A673 (cell line): Measurements from ENCODE around the gene UQCRH. TPM values are rescaled to one million over a fixed set of nuclear protein-coding genes. Genes with fewer than 3 reads are reported as not detected.

Experiments used
- BruUV-seq: library from RNA; stranded (reverse); fragments of 400-500 nt; replicated peaks from 2 replicates; lab custom pipeline; 2021; lab: Mats Ljungman, UMichigan
- CTCF ChIA-PET: fragments of 300-600 bp; sonication (Branson Sonifier 250); formaldehyde crosslinking; loops from one replicate; lab custom pipeline; 2022; ENCODE audit warnings: antibody characterized with exemption; lab: Charles Lee
- POLR2A ChIA-PET: fragments of 300-600 bp; sonication (Branson Sonifier 250); formaldehyde crosslinking; loops from one replicate; lab custom pipeline; 2022; ENCODE audit warnings: antibody characterized with exemption; ENCODE audit not compliant: low non-redundant PET; lab: Charles Lee
- DNase-seq: peaks from one replicate; pipeline ENCODE4 v3.0.0-alpha.2; 2015; ENCODE audit warnings: low spot score
- H3K27ac ChIP-seq: fragments of 200-600 bp; sonication (generic); 2 replicates; pipeline ENCODE4 v1.5.1; 2016; ENCODE audit warnings: mixed run types, low read depth, mild to moderate bottlenecking, mixed read lengths, antibody characterized with exemption, low read length; ENCODE audit not compliant: poor library complexity, severe bottlenecking
- H3K27me3 ChIP-seq: fragments of 200-600 bp; sonication (generic); replicated peaks from 2 replicates; pipeline ENCODE4 v1.6.1; 2017; ENCODE audit warnings: mixed run types, low read depth, mild to moderate bottlenecking, mixed read lengths, antibody characterized with exemption, low read length; ENCODE audit not compliant: insufficient read depth, poor library complexity
- H3K36me3 ChIP-seq: fragments of 200-600 bp; sonication (generic); 2 replicates; pipeline ENCODE4 v1.6.1; 2016; ENCODE audit warnings: mixed run types, mild to moderate bottlenecking, mixed read lengths, antibody characterized with exemption, low read length; ENCODE audit not compliant: insufficient read depth, poor library complexity, severe bottlenecking
- H3K4me1 ChIP-seq: fragments of 200-600 bp; sonication (generic); 2 replicates; pipeline ENCODE4 v1.6.1; 2017; ENCODE audit warnings: mixed run types, mild to moderate bottlenecking, mixed read lengths, antibody characterized with exemption, low read length; ENCODE audit not compliant: insufficient read depth, poor library complexity, severe bottlenecking
- H3K4me3 ChIP-seq: fragments of 200-600 bp; sonication (generic); 2 replicates; pipeline ENCODE4 v1.5.1; 2016; ENCODE audit warnings: low read depth, mixed run types, mild to moderate bottlenecking, mixed read lengths, low read length; ENCODE audit not compliant: poor library complexity, severe bottlenecking
- H3K9me3 ChIP-seq: fragments of 200-600 bp; sonication (generic); 2 replicates; pipeline ENCODE4 v1.6.1; 2016; ENCODE audit warnings: mixed run types, low read depth, mild to moderate bottlenecking, mixed read lengths, antibody characterized with exemption, low read length; ENCODE audit not compliant: poor library complexity, severe bottlenecking
- CTCF ChIP-seq: fragments of 300-800, 200-600 bp; sonication (generic); conservative IDR thresholded peaks from 2 replicates; pipeline ENCODE4 v1.5.1; 2017; ENCODE audit warnings: low read depth, mild to moderate bottlenecking, antibody characterized with exemption, low read length, moderate library complexity, mixed read lengths
- EZH2 ChIP-seq: fragments of 200-600 bp; sonication (generic); IDR thresholded peaks from 2 replicates; pipeline ENCODE4 v1.6.1; 2017; ENCODE audit warnings: borderline replicate concordance, low read depth, mild to moderate bottlenecking, mixed read lengths, antibody characterized with exemption, low read length; ENCODE audit not compliant: poor library complexity, severe bottlenecking
- intact Hi-C: fragments of 100-400 bp; cut with micrococcal nuclease; formaldehyde crosslinking; loops from one replicate; pipeline ENCODE4 v1.10.0; 2022; ENCODE audit not compliant: unreplicated experiment
- total RNA-seq: library from RNA; stranded (reverse); gene quantifications from 2 replicates; pipeline ENCODE4 v1.2.3, GENCODE V29; 2021

UQCRH gene
- total RNA-seq, 1 experiment from 2014 or later: 567 TPM

- no peak for TF ChIP-seq EZH2
- TF ChIP-seq CTCF: no peak
- Histone ChIP-seq H3K4me3 (no peak overlapping the region), H3K9me3 (no peaks in the 10 kb centered on the region), H3K36me3 (peaks cover 94% of the 10 kb centered on the region), H3K27ac (no peak overlapping the region), H3K4me1 (no peaks in the 10 kb centered on the region), H3K27me3 (no peaks in the 10 kb centered on the region)
- intact Hi-C loops: no loop called here
- POLR2A ChIA-PET: interaction anchor here (0.6 kb wide), 1 partner anchor 143 kb away, joined by 4 read pairs; no protein-coding TSS in a partner anchor
- no peak for DNase-seq
- CTCF ChIA-PET: no interaction called here
- no TSS peak for BruUV-seq
These were observed 29.1 kb upstream of the UQCRH start for GRCh38 chr1:46274225-46275029.

- Histone ChIP-seq H3K27ac (no peak overlapping the region), H3K4me1 (no peaks in the 10 kb centered on the region), H3K9me3 (no peaks in the 10 kb centered on the region), H3K36me3 (peaks cover 97% of the 10 kb centered on the region), H3K4me3 (no peak overlapping the region), H3K27me3 (no peaks in the 10 kb centered on the region)
- TF ChIP-seq CTCF (no peak), EZH2 (no peak)
- DNase-seq: no peak
- POLR2A ChIA-PET: interaction anchor here (0.6 kb wide), 1 partner anchor 143 kb away, joined by 4 read pairs; no protein-coding TSS in a partner anchor
- BruUV-seq: no TSS peak
- CTCF ChIA-PET: no interaction called here
- intact Hi-C loops: no loop called here
These were observed 28.5 kb upstream of the UQCRH start for GRCh38 chr1:46275030-46275337.

GRCh38 chr1:46277658-46278373 lies 25.7 kb upstream of the UQCRH start:
- Histone ChIP-seq H3K4me1 (no peaks in the 10 kb centered on the region), H3K4me3 (no peak overlapping the region), H3K27ac (no peak overlapping the region), H3K36me3 (peaks cover 91% of the 10 kb centered on the region), H3K27me3 (no peaks in the 10 kb centered on the region), H3K9me3 (no peaks in the 10 kb centered on the region)
- no peak for DNase-seq
- no peak for TF ChIP-seq CTCF
- no peak for TF ChIP-seq EZH2
- no TSS peak for BruUV-seq
- intact Hi-C loops: no loop called here
- ChIA-PET POLR2A (no interaction called here), CTCF (no interaction called here)
